ENCODE results near the gene NDUFA8. TPM values are rescaled to one million over a fixed set of nuclear protein-coding genes. Genes with fewer than 3 reads are reported as not detected.
A peak's percentile ranks its signal among the peaks of the same experiment; 100 is the strongest.

The NDUFA8 gene
- total and polyA plus RNA-seq, 8 donors = 42.9 to 61.5 (median 49.9) TPM

- no peak for ATAC-seq
- TF ChIP-seq CTCF (IDR thresholded peaks at IDR 0.05) = no peak
- Histone ChIP-seq H3K4me3 (no peak overlapping the region), H3K4me1 (peaks cover 9 to 33% of the 10 kb centered on the region in 2 donors), H3K27me3 (peaks cover 3 to 43% of the 10 kb centered on the region in 2 donors), H3K9me3 (no peaks in the 10 kb centered on the region), H3K27ac (no peak overlapping the region), H3K36me3 (no peaks in the 10 kb centered on the region)
- intact Hi-C loops (cut with DNase I) = loop anchor here in 1 of 2 donors (10.0 kb wide), 1 partner anchor 230 kb away; no protein-coding TSS in a partner anchor
- DNase-seq = no peak
These were observed 35.1 kb downstream of the NDUFA8 start for GRCh38 chr9:122124528-122124927.

GRCh38 chr9:122124048-122124447 lies 35.5 kb downstream of the NDUFA8 start:
- Histone ChIP-seq H3K4me1 (peaks cover 9 to 33% of the 10 kb centered on the region in 2 donors), H3K27me3 (peaks cover 3 to 43% of the 10 kb centered on the region in 2 donors), H3K36me3 (no peaks in the 10 kb centered on the region), H3K4me3 (no peak overlapping the region), H3K9me3 (no peaks in the 10 kb centered on the region), H3K27ac (no peak overlapping the region)
- intact Hi-C loops (cut with DNase I) = loop anchor here in 1 of 2 donors (10.0 kb wide), 1 partner anchor 231 kb away; no protein-coding TSS in a partner anchor
- ATAC-seq = no peak
- no peak for TF ChIP-seq CTCF (IDR thresholded peaks at IDR 0.05)
- DNase-seq = no peak

- H3K27ac ChIP-seq = no peak overlapping the region
- DNase-seq (peak in 2 of 4 donors; percentile 50 to 71), ATAC-seq (peak; percentile 72)
- peaks cover 9 to 30% of the 10 kb centered on the region in 2 donors for H3K4me1 ChIP-seq
- H3K9me3 ChIP-seq = no peaks in the 10 kb centered on the region
- intact Hi-C loops (cut with DNase I) = loop anchor here in 1 of 2 donors (10.0 kb wide), 1 partner anchor 232 kb away; no protein-coding TSS in a partner anchor
- H3K4me3 ChIP-seq = no peak overlapping the region
- no peaks in the 10 kb centered on the region for H3K36me3 ChIP-seq
- TF ChIP-seq CTCF (IDR thresholded peaks at IDR 0.05) = peak; percentile 96
- H3K27me3 ChIP-seq = peaks cover 3 to 38% of the 10 kb centered on the region in 2 donors
These were observed 36.5 kb downstream of the NDUFA8 start for GRCh38 chr9:122122903-122123632.

GRCh38 chr9:122122468-122122867 lies 37.1 kb downstream of the NDUFA8 start:
- Histone ChIP-seq H3K27ac (no peak overlapping the region), H3K36me3 (no peaks in the 10 kb centered on the region), H3K27me3 (peaks cover 3 to 32% of the 10 kb centered on the region in 2 donors), H3K4me1 (peaks cover 9 to 24% of the 10 kb centered on the region in 2 donors), H3K4me3 (no peak overlapping the region), H3K9me3 (no peaks in the 10 kb centered on the region)
- no peak for TF ChIP-seq CTCF (IDR thresholded peaks at IDR 0.05)
- intact Hi-C loops (cut with DNase I) = loop anchor here in 1 of 2 donors (10.0 kb wide), 1 partner anchor 232 kb away; no protein-coding TSS in a partner anchor
- ATAC-seq (no peak), DNase-seq (no peak)

- no peak overlapping the region for H3K4me3 ChIP-seq
- DNase-seq (no peak), ATAC-seq (no peak)
- no peaks in the 10 kb centered on the region for H3K9me3 ChIP-seq
- H3K4me1 ChIP-seq = peaks cover 9 to 20% of the 10 kb centered on the region in 2 donors
- H3K27me3 ChIP-seq = peaks cover under 1 to 27% of the 10 kb centered on the region in 2 donors
- TF ChIP-seq CTCF (IDR thresholded peaks at IDR 0.05) = no peak
- no peaks in the 10 kb centered on the region for H3K36me3 ChIP-seq
- H3K27ac ChIP-seq = no peak overlapping the region
- intact Hi-C loops (cut with DNase I) = loop anchor here in 1 of 2 donors (10.0 kb wide), 1 partner anchor 233 kb away; no protein-coding TSS in a partner anchor
These were observed 37.6 kb downstream of the NDUFA8 start for GRCh38 chr9:122121931-122122330.
